Measurements from ENCODE around the gene OSBP2.

DNA sequence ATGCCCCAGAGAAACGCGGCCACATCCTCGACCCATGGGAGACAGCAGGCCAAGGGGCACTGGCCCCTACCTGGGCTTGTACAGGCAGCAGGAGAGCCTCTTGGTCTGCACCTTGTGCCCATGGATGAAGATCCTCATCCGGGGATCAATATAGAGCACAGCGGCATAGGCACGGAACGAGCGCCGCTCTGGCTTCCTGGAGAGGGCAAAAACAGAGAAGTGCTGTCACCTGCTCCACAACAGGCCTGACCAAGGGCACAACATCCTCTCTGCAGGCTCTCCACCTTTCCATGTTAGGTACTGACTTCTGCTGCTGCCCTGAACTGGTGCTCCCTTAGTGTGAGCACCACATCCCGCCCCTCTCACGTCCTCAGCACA, 246.7 kb downstream of the OSBP2 start:
- TF ChIP-seq CTCF (IDR thresholded peaks at IDR 0.05) (no peak), POLR2A (IDR thresholded peaks at IDR 0.05) (no peak)
